Bronchial epithelial cell (primary cell): Measurements from ENCODE around the gene TRIM24. TPM values are rescaled to one million over a fixed set of nuclear protein-coding genes. Genes with fewer than 3 reads are reported as not detected.
"Not testable (repeated sequence)": the region's sequence is repeated elsewhere in the genome, so short reads cannot be mapped to it uniquely, and the experiment has no call there.

Experiments used
- DNase-seq: peaks from one replicate; pipeline ENCODE4 v3.0.0-alpha.2; 2010; ENCODE audit warnings: low read depth
- FAIRE-seq: peaks from 2 replicates; lab custom pipeline; 2011; peaks lifted over from hg19 to GRCh38; lab: Jason Lieb, UNC
- H3K27me3 ChIP-seq: 2 replicates; pipeline ENCODE4 v1.5.1; 2011; ENCODE audit warnings: low read length; ENCODE audit not compliant: control insufficient read depth, insufficient read depth
- H3K36me3 ChIP-seq: 2 replicates; pipeline ENCODE4 v1.5.1; 2011; ENCODE audit warnings: low read length; ENCODE audit not compliant: control insufficient read depth, insufficient read depth
- H3K4me3 ChIP-seq: 2 replicates; pipeline ENCODE4 v1.5.1; 2011; ENCODE audit warnings: mild to moderate bottlenecking, low read depth, low read length, control low read depth
- total RNA-seq: library from RNA; depleted of rRNA; stranded (reverse); fragments of >200 nt; gene quantifications from 2 replicates; pipeline ENCODE4 v1.2.1, GENCODE V29; 2014
- TF ChIP-seq, protein P1 (sequence below): IDR thresholded peaks from 2 replicates; pipeline ENCODE4 v1.5.1; 2011; ENCODE audit warnings: mild to moderate bottlenecking, moderate library complexity, low read length, control low read depth, inconsistent platforms; ENCODE audit not compliant: insufficient read depth, severe bottlenecking

The TRIM24 gene
- total RNA-seq, 1 donor from 2014 or later, result 2.1 TPM

DNA sequence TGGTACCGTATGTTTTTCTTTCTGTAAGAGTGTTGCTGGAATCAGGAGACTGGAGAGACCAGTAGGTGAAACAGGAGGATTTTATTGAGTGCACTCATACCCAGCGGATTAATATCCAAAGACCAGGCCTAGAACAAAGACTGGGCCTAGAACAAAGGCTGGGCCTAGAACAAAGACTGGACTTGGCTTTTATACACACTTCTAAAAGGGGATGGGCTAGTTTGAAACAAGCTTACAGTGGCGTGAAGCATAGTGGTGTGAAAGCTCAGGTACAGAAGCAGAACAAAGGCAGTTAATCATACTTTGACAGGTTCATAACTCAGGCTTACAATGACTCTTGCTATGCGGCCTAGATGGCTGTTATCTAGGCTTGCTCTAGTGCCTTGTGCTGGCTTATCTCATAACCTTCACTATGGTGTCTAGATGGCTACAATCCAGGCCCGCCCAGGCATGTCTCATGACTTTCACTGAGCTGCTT lies 67.7 kb downstream of the TRIM24 start:
- Histone ChIP-seq H3K4me3 (no peak overlapping the region), H3K27me3 (no peaks in the 10 kb centered on the region), H3K36me3 (peaks cover 3% of the 10 kb centered on the region)
- TF ChIP-seq, protein P1, sequence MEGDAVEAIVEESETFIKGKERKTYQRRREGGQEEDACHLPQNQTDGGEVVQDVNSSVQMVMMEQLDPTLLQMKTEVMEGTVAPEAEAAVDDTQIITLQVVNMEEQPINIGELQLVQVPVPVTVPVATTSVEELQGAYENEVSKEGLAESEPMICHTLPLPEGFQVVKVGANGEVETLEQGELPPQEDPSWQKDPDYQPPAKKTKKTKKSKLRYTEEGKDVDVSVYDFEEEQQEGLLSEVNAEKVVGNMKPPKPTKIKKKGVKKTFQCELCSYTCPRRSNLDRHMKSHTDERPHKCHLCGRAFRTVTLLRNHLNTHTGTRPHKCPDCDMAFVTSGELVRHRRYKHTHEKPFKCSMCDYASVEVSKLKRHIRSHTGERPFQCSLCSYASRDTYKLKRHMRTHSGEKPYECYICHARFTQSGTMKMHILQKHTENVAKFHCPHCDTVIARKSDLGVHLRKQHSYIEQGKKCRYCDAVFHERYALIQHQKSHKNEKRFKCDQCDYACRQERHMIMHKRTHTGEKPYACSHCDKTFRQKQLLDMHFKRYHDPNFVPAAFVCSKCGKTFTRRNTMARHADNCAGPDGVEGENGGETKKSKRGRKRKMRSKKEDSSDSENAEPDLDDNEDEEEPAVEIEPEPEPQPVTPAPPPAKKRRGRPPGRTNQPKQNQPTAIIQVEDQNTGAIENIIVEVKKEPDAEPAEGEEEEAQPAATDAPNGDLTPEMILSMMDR, result no peak
- DNase-seq, result peak; percentile 3
- no peak for FAIRE-seq

DNA sequence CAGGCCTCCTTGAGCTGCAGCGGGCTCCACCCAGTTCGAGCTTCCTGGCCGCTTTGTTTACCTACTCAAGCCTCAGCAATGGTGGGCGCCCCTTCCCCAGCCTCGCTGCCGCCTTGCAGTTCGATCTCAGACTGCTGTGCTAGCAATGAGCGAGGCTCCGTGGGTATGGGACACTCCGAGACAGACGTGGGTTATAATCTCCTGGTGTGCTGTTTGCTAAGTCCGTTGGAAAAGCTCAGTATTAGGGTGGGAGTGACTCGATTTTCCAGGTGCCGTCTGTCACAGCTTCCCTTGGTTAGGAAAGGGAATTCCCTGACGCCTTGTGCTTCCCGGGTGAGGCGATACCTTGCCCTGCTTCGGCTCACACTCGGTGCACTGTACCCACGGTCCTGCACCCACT lies 76.8 kb downstream of the TRIM24 start:
- FAIRE-seq, DNase-seq, H3K27me3 ChIP-seq, H3K4me3 ChIP-seq, H3K36me3 ChIP-seq: not testable (repeated sequence)

DNA sequence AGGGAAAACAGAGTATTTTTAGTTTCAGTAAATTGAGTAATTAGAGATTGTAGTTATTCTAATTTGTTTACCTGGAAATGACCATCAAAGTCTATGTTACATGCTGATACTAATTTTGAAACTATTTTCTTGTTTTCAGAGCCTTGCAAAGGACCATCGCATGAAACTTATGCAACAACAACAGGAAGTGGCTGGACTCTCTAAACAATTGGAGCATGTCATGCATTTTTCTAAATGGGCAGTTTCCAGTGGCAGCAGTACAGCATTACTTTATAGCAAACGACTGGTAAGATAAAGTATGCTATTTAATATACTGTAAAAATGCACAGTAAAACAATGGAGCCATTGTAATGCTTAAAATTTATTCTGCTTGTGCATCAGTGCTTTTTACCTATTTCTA lies 78.5 kb downstream of the TRIM24 start:
- TF ChIP-seq, protein P1, result no peak
- no peak for FAIRE-seq
- no peak for DNase-seq

DNA sequence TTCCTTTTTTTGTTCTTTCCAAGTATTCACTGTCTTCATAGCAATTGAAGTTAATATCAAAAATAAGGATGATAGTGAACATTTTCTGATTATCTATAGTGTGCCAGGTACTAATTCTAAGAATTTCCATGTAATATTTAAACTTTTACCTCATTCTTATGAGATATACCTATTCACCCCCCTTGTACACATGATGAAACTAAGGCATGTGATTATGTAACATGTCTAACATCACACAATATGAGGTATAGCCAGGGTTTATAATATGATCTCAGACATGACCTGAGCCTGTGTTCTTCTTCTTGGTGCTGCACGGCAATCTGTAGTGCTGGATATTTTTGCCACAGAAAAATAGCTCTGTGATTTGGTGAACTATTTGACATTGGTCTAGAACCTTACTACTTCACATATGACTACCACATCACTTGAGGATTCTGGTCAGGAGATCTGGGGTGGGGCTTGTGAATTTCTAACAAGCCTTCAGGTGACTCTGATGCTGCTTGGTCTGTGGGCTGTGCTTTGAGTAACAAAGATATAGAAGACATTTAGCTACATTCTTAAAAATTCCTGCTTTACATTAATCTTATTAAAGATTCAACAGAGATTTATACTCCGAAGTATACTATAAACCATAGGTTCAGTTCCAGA lies 79.1 kb downstream of the TRIM24 start:
- FAIRE-seq (no peak), DNase-seq (no peak)
- Histone ChIP-seq H3K4me3 (no peak overlapping the region), H3K27me3 (no peaks in the 10 kb centered on the region), H3K36me3 (peaks cover 1% of the 10 kb centered on the region)
- TF ChIP-seq, protein P1, result no peak

More for the DNA sequence above, 78.5 kb downstream of the TRIM24 start:
- Histone ChIP-seq H3K27me3 (no peaks in the 10 kb centered on the region), H3K36me3 (peaks cover 1% of the 10 kb centered on the region), H3K4me3 (no peak overlapping the region)

DNA sequence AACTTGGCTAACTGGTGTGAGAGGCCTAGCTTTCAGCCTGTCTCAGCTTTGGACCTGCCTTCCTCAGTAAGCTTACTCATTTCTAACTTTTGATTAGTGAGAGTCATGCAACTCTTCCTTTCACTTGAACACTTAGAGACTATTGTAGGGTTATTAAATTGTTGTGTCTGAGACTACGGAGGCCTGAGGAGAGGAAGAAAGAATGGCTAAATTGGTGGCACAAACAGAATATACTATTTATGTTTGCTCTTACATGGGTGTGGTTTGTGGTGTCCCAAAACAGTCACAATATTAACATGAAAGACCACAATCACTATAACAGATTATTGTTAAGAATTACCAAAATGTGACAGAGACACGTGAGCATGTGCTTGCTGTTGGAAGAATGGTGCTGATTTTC lies 82.1 kb downstream of the TRIM24 start:
- FAIRE-seq (no peak), DNase-seq (no peak)
- TF ChIP-seq, protein P1, result no peak
- H3K36me3 ChIP-seq, result peaks cover 1% of the 10 kb centered on the region
- no peak overlapping the region for H3K4me3 ChIP-seq
- no peaks in the 10 kb centered on the region for H3K27me3 ChIP-seq

DNA sequence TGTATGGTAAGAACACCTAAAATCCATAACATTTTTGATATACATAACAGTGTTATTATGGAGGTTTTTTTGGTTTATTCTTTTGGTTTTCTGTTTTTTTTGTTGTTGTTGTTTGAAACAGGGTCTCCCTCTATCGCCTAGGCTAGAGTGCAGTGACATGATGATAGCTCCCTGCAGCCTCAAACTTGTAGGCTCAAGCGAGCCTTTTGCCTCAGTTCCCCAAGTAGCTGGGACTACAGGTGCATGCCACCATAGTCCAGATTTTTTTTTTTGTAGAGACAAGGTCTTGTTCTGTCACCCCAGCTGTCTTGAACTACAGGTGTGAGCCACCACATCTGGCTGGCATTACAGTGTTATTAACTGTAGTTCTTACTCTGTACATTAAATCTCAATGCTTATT lies 83.7 kb downstream of the TRIM24 start:
- H3K36me3 ChIP-seq, result peaks cover 1% of the 10 kb centered on the region
- DNase-seq (no peak), FAIRE-seq (no peak)
- no peaks in the 10 kb centered on the region for H3K27me3 ChIP-seq
- TF ChIP-seq, protein P1, result no peak
- no peak overlapping the region for H3K4me3 ChIP-seq
